Activated CD4-positive, alpha-beta T cell treated with anti-CD3 and anti-CD28 coated beads, Interleukin-2, amount 50 U/mL, for 16 hours (primary cell): ENCODE measurements around the gene PPP1R1C.

Experiments
- DNase-seq: peaks from one replicate; pipeline ENCODE4 v3.0.0-alpha.2; 2020

The PPP1R1C gene

DNA sequence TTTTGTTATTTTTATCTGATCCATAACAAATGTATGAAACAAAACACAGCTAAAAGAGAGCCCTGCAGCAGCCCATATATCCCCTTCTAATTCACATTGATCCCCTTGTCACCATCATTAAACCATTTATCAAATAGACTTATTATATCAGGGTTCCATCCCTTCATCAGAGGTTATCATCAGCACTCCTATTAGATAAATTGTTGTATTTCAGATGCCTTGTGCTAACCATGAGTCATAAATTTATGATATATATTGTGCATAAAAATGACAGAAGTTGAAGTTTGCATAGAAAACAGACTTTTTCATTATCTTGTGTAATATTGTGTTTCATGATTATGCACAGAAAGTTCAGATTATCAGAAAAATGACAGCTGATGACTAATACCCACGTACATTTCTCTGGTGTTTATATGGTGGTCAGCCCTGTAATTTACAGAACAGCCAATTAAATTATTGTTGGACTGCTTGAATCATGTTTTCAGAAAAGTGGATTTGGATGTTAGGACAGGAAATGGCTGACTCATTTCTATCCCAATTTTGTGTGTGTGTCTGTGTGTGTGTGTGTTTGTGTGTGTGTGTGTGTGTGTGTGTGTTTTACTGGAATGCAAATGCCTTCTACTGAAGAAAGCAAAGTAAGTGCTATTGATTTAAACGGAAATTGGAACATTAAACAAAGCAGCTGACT, 80.9 kb downstream of the PPP1R1C start:
- no peak for DNase-seq

DNA sequence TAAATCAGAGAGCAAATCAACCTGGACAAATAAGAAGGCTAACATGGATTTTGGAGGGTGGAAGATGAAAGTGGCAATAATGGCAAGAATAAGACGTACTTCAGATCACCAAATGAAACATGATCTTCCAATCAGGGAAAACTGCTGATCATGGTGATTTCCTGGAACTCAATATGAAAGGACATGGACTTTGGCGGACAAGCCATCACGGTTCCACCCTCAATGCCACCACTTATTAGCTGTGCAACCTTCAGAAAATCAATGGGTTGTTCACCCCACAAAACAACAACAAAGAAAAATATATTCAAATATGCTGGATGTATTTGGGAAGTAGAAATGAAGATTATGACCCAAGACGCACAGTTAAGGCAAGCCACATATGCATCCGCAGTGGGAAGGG, 81.7 kb downstream of the PPP1R1C start:
- DNase-seq = no peak

DNA sequence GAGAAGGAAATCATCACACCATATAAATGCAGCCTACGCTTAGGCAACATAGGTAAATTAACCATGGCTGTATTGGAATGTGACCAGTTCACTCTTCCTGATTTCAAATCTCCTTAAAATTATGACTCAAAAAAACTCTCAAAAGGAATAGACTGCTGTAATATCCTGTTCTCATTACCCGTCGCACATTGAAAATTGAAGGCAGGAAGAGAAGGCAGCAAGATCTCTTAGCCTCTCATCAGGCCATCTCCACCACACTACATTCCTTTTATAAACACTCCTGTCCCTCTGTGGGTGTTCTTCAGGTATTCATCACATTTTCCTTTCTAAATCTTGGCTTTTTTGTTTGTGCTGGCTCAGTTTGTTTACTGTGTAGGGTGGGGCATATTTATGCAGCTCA, 83.2 kb downstream of the PPP1R1C start:
- no peak for DNase-seq

DNA sequence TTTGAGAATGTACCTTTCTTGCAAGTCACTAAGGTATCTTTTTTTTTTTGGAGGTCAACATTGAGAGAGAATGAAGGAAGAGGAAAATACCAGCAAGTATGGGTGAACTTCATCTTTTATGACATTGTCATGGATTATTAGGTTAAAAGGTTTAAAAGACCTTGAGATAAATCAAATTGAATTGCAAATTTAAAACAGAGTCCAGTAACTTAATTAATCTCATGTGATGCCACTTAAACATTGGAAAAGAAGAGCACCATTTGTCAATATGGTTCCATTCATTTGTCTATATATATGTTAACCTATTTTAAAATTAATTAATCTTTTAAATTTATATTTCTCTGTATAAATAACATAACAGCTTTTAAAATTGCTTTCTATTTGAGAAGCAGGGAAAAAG, 83.8 kb downstream of the PPP1R1C start:
- no peak for DNase-seq

DNA sequence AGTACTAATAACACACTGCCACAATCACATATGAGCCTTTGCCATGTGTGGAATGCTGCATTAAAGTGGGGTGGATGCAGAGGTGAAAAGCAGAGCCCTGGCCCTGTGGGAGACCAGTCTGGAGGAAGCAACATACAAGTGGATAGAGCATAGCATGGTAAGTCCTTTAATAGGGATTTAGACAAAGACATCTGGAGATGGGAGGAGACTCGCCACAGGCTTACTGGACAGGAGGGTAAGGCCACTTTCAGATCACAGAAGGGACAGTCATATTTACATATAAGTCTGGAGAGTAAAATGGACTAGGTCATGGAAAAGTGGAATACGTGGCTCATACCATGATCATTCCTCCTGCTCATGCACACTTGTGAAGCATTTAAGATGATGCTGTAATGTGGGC, 84.3 kb downstream of the PPP1R1C start:
- no peak for DNase-seq

DNA sequence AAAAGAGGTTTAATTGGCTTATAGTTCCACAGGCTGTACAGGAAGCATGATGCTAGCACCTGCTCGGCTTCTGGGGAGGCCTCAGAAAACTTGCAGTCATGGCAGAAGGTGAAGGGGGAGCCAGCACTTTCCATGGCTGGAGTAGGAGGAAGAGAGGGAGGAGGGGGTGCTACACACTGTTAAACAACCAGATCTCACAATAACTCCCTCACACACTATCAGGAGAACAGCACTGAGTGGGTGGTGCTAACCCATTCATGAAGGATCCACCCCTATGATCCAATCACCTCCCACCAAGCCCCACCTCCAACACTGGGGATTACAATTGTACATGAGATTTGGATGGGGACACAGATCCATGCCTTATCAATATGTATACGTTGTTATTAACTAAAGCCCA, 85.1 kb downstream of the PPP1R1C start:
- DNase-seq = no peak

DNA sequence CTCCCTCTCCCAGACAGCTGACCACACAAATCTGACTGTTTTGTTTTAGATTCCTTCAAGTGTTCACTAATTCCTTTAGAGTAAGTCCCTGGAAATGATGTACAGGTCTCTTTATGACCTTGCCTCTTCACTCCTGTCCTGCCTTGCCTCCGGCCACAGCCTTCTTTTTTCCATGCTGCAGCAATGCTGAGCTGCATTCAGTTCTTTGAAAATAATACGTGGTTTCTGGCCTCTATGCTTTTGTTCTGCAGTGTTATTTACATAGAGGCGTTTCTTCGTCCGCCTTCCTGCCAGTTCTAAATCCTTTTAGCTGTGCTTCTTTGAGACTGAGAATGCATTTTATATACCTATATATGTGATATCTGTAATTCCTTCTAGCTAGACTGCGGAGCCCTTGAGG, 87.2 kb downstream of the PPP1R1C start:
- no peak for DNase-seq

DNA sequence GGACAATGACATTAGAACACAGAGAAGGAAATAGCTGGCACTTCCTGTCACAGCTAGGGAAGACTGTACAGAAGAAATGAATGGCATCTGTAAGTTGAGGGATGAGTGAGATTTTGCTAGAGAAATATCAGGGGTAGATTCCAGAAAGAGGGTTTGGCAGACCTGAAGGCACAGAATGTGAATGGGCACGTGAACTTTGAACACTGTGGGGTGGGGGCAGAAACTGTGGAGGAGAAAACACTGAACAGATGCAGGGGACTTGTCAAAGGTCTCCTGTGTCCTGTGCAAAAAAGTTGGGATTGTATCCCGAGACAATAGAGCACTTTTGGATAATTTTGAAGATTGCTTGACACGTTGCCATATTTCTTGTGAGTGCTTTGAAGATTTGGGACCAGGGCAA, 88.0 kb downstream of the PPP1R1C start:
- DNase-seq = no peak

DNA sequence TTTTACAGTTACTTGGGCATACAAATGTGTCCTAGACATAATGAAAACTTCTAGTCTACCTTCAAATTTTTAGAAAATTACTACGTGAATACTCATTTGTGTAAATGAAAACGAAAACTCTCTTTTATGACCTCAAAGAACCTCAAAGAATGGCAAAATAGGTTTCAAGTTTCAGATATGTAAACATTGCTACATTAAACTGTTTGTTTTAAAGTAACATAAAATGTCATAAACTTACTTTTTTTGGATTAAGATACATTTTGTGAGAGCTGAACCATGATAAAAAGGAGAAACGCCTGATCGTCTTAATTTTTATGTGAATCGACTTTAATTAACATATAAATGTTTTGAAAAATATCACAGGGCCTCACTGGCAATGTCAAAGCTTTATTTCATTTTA, 91.4 kb downstream of the PPP1R1C start:
- no peak for DNase-seq

DNA sequence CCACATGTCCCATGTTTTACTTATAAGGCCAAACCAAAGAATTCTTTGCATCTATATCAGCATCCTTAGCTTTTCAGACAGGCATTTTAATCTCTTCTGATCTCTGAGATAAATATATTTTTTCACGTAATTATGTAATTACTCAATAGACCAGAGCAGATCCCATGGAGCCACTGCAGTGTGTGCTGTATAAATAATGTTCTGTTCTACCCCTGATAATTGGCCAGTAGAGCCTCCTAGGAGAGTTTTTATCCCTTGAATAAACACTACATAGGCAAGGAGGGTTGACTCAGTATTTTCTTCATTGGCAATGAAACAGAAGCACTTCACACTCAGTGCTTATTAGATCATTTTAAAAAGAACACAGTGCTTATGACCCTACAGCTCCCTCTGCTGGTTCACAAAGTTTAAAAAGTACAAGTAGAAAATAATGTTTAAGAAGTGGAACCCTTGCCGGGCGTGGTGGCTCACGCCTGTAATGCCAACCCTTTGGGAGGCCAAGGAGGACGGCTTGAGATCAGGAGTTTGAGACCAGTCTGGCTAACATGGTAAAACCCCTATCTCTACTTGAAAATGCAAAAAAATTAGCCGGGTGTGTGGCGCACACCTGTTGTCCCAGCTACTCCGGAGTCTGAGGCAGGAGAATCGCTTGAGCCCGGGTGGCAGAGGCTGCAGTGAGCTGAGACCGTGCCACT, 91.9 kb downstream of the PPP1R1C start:
- DNase-seq = peak; percentile 37

DNA sequence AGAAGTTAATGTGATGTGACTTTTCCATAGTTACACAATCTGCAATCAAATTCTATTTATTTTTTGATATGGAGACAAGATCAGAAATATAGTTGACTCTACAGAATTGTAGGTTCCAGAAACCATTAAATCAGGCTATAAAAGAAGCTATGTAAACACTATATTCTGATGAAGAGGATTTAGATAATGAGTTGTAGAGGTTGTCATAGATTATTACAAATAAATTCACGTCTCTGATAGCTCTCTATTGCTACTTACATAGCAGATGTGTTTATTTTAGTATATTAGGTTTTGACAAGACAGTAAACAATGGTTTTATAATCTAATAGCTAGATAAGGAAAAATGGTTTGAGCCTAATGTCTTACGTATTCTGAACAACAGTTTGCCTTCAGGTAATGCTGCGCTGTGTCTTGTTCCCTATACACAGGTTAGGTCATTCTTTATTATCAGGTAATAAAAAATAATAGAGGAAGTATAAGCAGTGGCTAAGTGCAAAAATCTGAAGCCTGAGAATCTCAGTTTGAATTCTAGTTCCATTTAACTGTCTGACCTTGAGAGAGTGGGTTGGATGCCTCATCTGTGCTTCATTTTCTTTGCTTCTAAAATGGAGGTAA, 93.4 kb downstream of the PPP1R1C start:
- no peak for DNase-seq

DNA sequence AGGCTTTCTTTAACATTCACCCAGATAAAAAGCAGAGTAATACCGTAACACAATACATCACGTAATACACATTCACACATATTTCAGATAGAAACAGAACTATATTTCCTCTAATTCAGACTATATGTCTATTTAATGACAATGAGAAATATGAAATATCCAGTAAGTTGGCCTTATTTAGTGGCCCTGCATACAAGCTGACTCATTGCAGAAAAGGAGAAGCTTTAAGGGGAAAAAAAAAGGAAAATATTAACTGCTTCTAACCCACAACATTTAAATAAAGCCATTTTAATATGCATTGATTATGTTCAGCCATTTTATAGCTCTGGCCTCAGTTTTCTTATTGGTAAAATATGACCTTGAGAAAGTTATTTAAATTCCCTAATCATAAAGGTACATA, 94.8 kb downstream of the PPP1R1C start:
- no peak for DNase-seq

DNA sequence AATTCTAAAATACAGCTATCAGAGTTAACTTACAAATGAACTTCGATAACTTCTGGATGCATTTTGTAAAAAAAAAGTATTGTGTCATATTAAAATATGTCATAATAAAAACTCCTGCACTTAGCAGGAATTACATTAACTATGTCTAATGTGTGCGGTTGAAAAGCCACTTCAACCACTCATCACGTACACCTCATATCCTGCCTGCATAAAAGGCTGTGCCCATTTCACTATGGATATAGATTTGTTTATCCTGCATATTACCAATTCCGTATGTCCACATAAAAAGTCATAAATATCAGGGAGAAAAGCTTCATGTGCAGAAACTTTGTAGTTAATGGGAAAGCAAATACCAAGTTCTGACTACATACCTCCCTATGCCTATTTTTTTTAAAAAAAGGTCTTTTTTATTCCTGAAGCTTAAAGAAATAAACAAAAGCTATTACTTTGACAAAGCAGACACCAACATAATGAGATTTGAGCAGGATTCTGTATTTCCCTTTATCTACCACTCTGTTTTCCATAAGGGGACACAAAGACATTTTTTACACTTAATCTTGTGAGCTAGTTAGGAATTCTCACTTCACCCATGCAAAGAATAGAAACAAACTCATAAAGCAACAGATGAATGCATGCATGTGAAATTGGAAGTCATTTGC, 96.1 kb downstream of the PPP1R1C start:
- no peak for DNase-seq

DNA sequence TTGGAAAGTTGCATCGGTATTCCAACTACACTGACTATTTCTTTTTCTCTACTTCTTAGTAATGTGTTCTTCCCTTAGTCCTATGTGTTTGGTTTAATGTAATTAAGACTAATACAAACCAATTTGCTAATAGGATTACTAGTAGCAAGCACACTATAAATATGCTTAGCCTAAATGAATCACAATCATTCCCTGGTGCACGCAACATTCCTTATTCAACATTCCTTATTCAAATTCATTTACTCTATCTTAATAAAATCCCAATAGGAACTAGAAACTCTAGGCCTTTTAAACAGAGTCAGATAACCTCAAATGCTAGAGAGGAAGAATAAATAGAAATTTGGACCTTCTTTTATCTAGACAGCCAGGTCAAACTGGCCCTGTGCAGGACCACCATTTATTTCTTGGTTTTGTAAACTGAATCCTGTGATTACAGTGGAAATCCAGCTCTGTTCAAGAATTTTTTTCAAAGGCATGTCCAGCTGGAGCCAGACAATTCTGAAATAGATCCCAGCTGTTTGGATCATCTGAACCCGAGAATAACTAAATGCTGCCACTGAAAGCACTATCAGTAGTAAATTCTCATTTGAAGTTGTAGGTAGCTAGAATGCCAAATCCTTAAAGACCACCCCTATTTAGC, 103.1 kb downstream of the PPP1R1C start:
- DNase-seq = no peak

DNA sequence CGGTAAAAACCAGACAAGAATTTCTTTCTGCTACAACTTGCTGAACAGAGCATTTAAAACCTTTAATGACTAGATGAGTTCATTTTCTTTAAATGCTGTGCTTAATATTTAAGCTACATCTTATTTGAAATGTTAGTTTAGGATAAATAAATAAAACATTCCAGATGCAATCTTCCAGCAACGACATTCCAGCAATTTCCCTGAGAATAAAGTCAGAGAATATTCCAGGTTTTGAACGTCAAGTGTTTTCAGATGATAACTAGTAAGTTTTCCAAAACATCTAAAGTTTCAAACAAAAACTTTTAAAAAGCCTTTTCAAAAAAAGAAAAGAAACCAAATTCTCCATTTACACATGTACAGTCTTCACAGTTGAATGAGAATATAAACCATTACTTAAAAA, 104.8 kb downstream of the PPP1R1C start:
- no peak for DNase-seq

DNA sequence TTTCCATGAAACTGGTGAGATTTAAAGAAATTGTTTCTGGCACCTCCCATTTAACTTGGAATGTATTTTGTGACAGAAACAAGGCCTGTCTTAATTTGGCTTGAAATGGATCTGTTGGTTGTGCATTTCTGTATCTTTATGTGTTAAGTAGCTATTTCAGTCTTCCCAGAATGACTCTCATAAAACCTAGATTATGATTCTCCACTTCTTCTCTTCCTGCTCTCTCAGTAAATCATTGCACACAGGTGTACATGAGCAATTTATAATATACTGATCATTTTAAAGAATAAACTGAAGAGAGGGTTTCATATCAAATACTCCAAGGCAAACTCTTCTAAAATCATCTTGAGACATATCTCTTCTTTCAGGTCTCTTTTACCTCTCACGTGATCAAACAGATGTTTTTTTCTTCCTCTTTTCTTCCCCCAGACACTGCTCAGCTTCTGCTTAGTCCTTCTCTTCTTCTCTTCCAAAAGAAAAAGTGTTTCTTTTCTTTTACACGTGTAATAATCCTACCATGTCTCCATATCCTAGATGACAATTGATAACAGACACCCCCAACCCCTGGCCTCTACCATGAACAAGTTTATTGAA, 112.0 kb downstream of the PPP1R1C start:
- no peak for DNase-seq

DNA sequence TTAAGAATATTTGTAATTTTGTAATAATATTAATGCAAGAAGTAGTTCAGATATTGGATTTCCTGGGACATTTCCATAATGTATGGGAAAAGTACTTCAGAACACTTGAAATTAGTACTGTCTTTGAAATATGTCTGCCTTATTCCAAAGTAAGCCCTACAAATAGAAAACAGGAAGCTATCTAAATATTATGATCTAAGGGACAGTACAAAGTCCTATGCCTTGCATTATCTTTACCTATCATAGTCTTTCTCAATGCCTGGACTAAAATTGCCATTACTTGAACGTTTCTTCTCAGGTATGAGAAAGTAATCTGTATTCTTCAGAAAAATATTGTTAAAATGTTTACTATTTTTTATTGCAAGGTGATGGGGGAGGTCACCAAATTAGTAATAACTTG, 113.0 kb downstream of the PPP1R1C start:
- DNase-seq = no peak

DNA sequence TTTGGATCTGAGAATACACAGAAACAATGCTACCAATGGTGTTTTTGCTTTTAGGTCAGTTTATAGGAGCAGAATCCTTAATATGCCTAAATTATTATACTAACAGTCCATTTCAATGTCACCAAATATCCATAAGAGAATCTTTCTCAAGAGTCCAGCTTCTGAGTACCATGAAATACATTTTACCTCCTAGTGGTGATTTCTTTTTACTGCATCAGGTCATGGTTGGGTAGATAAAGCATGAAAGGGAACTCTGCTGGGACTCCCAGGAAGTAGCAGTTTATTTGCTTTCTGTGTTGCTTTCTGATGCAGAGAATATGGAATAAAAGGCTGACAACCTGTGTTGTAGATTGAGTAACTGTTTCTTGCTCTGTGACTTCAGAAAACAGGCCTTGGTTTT, 115.6 kb downstream of the PPP1R1C start:
- no peak for DNase-seq

DNA sequence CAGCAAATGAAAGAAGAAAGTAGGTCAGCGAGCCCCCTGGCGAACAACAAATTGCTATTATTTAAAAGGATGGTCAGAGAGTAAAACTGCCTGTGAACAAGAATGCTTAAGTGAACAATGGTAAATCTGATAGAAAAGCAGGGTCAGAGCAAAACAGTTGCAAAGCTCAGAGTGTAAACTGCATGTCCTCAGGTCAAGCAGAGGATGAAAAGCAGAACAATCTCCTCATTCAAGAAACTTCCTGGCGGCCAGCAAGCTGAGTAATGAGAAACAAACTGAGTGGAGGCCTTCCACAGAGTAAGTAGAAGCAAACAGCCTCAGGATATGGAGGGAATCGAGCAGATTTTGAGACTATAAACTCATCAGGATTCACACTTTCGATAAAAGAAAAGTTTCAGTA, 117.9 kb downstream of the PPP1R1C start:
- no peak for DNase-seq

DNA sequence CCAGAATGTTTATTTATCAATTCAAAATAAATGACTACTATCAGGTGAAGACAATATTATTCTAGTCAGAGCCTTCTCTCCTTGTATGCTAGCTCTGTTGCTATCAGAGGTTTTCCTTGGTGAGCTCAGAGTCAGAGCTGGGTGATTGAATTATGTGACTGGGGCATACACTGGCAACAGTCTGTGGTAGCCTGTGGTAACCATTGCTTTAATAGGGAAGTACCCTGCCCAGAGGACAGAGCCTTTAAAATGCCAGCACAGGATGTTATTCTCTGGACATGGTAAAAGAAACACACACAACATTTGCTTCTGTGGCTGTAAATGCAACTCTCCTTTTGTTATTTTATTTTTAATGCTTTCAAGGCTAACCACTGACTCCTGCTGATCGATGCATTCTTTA, 124.7 kb downstream of the PPP1R1C start:
- DNase-seq = no peak

DNA sequence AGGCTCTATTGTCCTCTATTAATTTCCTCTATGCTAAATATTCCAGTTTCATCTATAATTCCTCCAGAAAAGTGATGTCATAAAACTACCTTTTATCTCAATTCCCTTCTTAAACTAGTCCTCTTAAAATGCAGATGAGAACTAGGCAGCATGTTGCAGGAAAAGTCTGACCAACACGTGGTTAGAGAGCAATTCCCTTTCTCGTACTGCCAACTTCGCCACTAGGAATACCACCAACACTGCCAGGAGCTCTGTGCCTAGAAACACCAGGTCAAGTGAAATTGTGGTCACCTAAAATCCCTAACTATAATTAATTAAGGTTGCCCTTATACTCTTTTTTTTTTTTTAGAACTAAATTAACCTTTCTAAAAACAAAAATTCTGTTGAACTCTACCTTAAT, 127.7 kb downstream of the PPP1R1C start:
- DNase-seq = no peak

DNA sequence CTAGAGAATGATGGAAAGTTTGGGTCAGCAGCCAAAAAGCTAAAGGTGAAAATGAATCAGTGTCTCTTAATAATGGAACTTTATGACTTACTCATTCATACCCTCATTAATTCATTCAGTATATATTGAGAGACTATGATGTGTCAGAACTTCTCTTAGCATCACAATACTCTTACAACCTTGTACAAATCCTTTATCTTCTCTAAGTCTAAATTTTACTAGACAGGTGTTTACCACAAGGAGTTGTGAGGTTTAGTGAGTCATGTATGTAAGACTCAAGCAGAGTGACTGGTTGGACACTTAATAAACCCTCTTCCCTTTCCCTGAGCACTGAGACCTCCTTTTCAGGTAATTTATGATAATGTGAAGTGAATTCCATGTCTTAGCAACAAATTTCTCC, 129.6 kb downstream of the PPP1R1C start:
- DNase-seq = no peak

DNA sequence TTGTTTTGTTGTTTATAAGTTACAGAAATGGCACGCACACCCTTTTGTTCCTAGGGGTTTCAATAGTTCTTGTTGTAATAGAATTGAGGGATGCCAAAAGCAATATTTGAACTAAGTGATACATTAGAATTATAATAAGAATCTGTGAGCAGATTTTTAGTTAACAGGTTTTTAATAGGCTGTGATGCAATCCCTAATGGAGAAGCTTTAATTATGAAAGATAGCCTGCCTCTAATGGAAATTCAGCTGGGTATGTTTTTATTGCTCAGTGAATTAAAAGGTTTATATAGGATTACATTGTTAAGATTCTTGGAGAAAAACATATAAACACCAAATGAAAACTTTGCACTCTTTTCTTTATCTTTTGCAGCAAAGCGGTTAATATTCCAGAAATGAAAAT, 131.1 kb downstream of the PPP1R1C start:
- no peak for DNase-seq
